H1 (cell line): ENCODE measurements around the gene CEP57. TPM values are rescaled to one million over a fixed set of nuclear protein-coding genes. Genes with fewer than 3 reads are reported as not detected.
A peak's percentile ranks its signal among the peaks of the same experiment; 100 is the strongest.

Source experiments
- CTCF ChIA-PET: fragments of 300-600 bp; sonication (Branson Sonifier 250); formaldehyde crosslinking; loops from one replicate; lab custom pipeline; 2021; ENCODE audit not compliant: partially characterized antibody; lab: Charles Lee
- POLR2A ChIA-PET: fragments of 300-600 bp; sonication (Branson Sonifier 250); formaldehyde crosslinking; loops from one replicate; lab custom pipeline; 2021; ENCODE audit warnings: inconsistent platforms; ENCODE audit not compliant: partially characterized antibody; lab: Charles Lee
- DNase-seq, 2 experiments: peaks; one replicate each; pipeline versions ENCODE4 v3.0.0 to v3.0.0-alpha.2; 2010 to 2022; ENCODE audit warnings: low spot score in 2 of 2, low read depth in 1 of 2, mixed read lengths in 1 of 2
- FAIRE-seq: peaks from 2 replicates; lab custom pipeline; 2011; peaks lifted over from hg19 to GRCh38; lab: Jason Lieb, UNC
- H2AFZ ChIP-seq: 2 replicates; pipeline ENCODE4 v1.8.1; 2012; ENCODE audit warnings: low read length, inconsistent platforms
- H2AK5ac ChIP-seq: 2 replicates; pipeline ENCODE4 v1.6.1; 2013; ENCODE audit warnings: low read depth, low read length
- H2BK120ac ChIP-seq: replicated peaks from 2 replicates; pipeline ENCODE3; 2013; ENCODE audit warnings: low read depth, low read length, inconsistent platforms
- H2BK12ac ChIP-seq: 2 replicates; pipeline ENCODE4 v1.6.1; 2013; ENCODE audit warnings: low read depth, low read length
- H2BK15ac ChIP-seq: 2 replicates; pipeline ENCODE4 v1.6.1; 2013; ENCODE audit warnings: low read length
- H2BK20ac ChIP-seq: 2 replicates; pipeline ENCODE4 v1.6.1; 2013; ENCODE audit warnings: low read length
- H2BK5ac ChIP-seq: 2 replicates; pipeline ENCODE4 v1.6.1; 2013; ENCODE audit warnings: low read depth, low read length
- H3K14ac ChIP-seq: 2 replicates; pipeline ENCODE4 v1.6.1; 2013; ENCODE audit warnings: inconsistent platforms; ENCODE audit not compliant: insufficient read length
- H3K18ac ChIP-seq: 2 replicates; pipeline ENCODE4 v1.6.1; 2013; ENCODE audit warnings: low read length; ENCODE audit errors: extremely low read depth
- H3K23ac ChIP-seq: 2 replicates; pipeline ENCODE4 v1.6.1; 2013; ENCODE audit warnings: inconsistent platforms; ENCODE audit not compliant: insufficient read length
- H3K23me2 ChIP-seq: 2 replicates; pipeline ENCODE4 v1.6.1; 2013; ENCODE audit warnings: low read depth, low read length
- H3K27ac ChIP-seq: 2 replicates; pipeline ENCODE4 v1.6.1; 2011; ENCODE audit warnings: low read depth, low read length, inconsistent platforms
- H3K27me3 ChIP-seq, 4 experiments: replicated peaks in 1 of 4; 1 replicate in 1 of 4; 2 replicates in 3 of 4; pipeline versions ENCODE4 v1.6.1 to v1.8.1; 2011 to 2013; ENCODE audit warnings: low read length in 3 of 4, mild to moderate bottlenecking in 3 of 4, inconsistent platforms in 2 of 4, mixed read lengths in 2 of 4, moderate library complexity in 1 of 4; ENCODE audit not compliant: control insufficient read depth in 3 of 4, insufficient read depth in 3 of 4; ENCODE audit errors: extremely low read depth in 1 of 4
- H3K36me3 ChIP-seq, 4 experiments: 2 replicates each; pipeline versions ENCODE4 v1.6.1 to v1.8.1; 2011 to 2013; ENCODE audit warnings: mild to moderate bottlenecking in 4 of 4, low read length in 3 of 4, moderate library complexity in 2 of 4, control low read depth in 1 of 4, inconsistent platforms in 1 of 4; ENCODE audit not compliant: insufficient read depth in 4 of 4, control insufficient read depth in 2 of 4
- H3K4ac ChIP-seq: replicated peaks from 2 replicates; pipeline ENCODE3; 2013; ENCODE audit warnings: low read length, low read depth, mixed read lengths, inconsistent platforms; ENCODE audit not compliant: insufficient read length
- H3K4me1 ChIP-seq, 4 experiments: replicated peaks in 1 of 4; 1 replicate in 1 of 4; 2 replicates in 3 of 4; pipeline versions ENCODE4 v1.6.1 to v1.8.1; 2011 to 2013; ENCODE audit warnings: low read length in 3 of 4, inconsistent platforms in 2 of 4, mixed read lengths in 1 of 4; ENCODE audit not compliant: insufficient read depth in 4 of 4, control insufficient read depth in 3 of 4
- H3K4me2 ChIP-seq, 2 experiments: 2 replicates each; pipeline versions ENCODE4 v1.6.1 to v1.8.1; 2011 to 2013; ENCODE audit warnings: low read depth in 2 of 2, low read length in 2 of 2, control low read depth in 1 of 2, inconsistent platforms in 1 of 2, mild to moderate bottlenecking in 1 of 2; ENCODE audit not compliant: insufficient read depth in 1 of 2
- H3K4me3 ChIP-seq, 4 experiments: fragments of 200-600, 300-600 bp in 1 of 4; sonication (generic), shearing (Covaris generic), sonication (Bioruptor Twin) in 1 of 4; 2 replicates each; pipeline versions ENCODE4 v1.5.1 to v1.8.1; 2011 to 2016; ENCODE audit warnings: low read length in 4 of 4, low read depth in 3 of 4, control low read depth in 2 of 4, inconsistent platforms in 2 of 4, mild to moderate bottlenecking in 2 of 4, mixed read lengths in 1 of 4, moderate library complexity in 1 of 4; ENCODE audit not compliant: insufficient read depth in 2 of 4; ENCODE audit errors: extremely low read depth in 1 of 4
- H3K56ac ChIP-seq: replicated peaks from 2 replicates; pipeline ENCODE3; 2013; ENCODE audit warnings: low read depth, mild to moderate bottlenecking, mixed read lengths, low read length, inconsistent platforms; ENCODE audit not compliant: insufficient read length
- H3K79me1 ChIP-seq: 2 replicates; pipeline ENCODE4 v1.6.1; 2013; ENCODE audit warnings: low read depth, low read length, control low read depth
- H3K79me2 ChIP-seq, 2 experiments: 2 replicates each; pipeline versions ENCODE4 v1.6.1 to v1.8.1; 2012 to 2013; ENCODE audit warnings: low read length in 2 of 2, mild to moderate bottlenecking in 2 of 2, inconsistent platforms in 1 of 2; ENCODE audit not compliant: insufficient read depth in 2 of 2, control insufficient read depth in 1 of 2
- H3K9ac ChIP-seq, 4 experiments: replicated peaks in 1 of 4; 1 replicate in 1 of 4; 2 replicates in 3 of 4; pipeline versions ENCODE4 v1.6.1 to v1.8.1; 2011 to 2013; ENCODE audit warnings: low read depth in 3 of 4, low read length in 3 of 4, control low read depth in 2 of 4, mild to moderate bottlenecking in 2 of 4, moderate library complexity in 2 of 4, inconsistent platforms in 1 of 4; ENCODE audit errors: extremely low read depth in 1 of 4
- H3K9me3 ChIP-seq, 2 experiments: 2 replicates each; pipeline versions ENCODE4 v1.6.1 to v1.8.1; 2012 to 2013; ENCODE audit warnings: mild to moderate bottlenecking in 2 of 2, moderate library complexity in 2 of 2, control low read depth in 1 of 2, inconsistent platforms in 1 of 2, low read depth in 1 of 2, low read length in 1 of 2, mixed read lengths in 1 of 2; ENCODE audit not compliant: insufficient read depth in 2 of 2
- H4K20me1 ChIP-seq, 2 experiments: replicated peaks in 1 of 2; 2 replicates each; pipeline versions ENCODE3 to v1.8.1; 2011 to 2013; ENCODE audit warnings: inconsistent platforms in 2 of 2, low read length in 2 of 2, mild to moderate bottlenecking in 1 of 2; ENCODE audit not compliant: insufficient read depth in 2 of 2, control insufficient read depth in 1 of 2
- H4K5ac ChIP-seq: 2 replicates; pipeline ENCODE4 v1.6.1; 2013; ENCODE audit warnings: low read length, low read depth, mixed read lengths, inconsistent platforms; ENCODE audit not compliant: insufficient read length
- H4K8ac ChIP-seq: 2 replicates; pipeline ENCODE4 v1.8.0; 2013; ENCODE audit warnings: mild to moderate bottlenecking, moderate library complexity, low read length, inconsistent platforms; ENCODE audit not compliant: insufficient read depth; ENCODE audit errors: extremely low read depth
- H4K91ac ChIP-seq: replicated peaks from 2 replicates; pipeline ENCODE3; 2013; ENCODE audit warnings: low read length, mixed read lengths, inconsistent platforms; ENCODE audit not compliant: insufficient read length
- CHD2 ChIP-seq: IDR thresholded peaks from 2 replicates; pipeline ENCODE4 v1.6.1; 2012; ENCODE audit warnings: low read length, improper control_type of control experiment
- KDM4A ChIP-seq: IDR thresholded peaks from one replicate; pipeline ENCODE4 v1.7.1; 2012; ENCODE audit warnings: low read depth, mild to moderate bottlenecking, moderate library complexity, low read length, inconsistent platforms; ENCODE audit not compliant: severe bottlenecking
- POLR2AphosphoS5 ChIP-seq: IDR thresholded peaks from 2 replicates; pipeline ENCODE4 v1.6.1; 2011; ENCODE audit warnings: low read depth, low read length
- RBBP5 ChIP-seq: IDR thresholded peaks from 2 replicates; pipeline ENCODE4 v1.7.1; 2012; ENCODE audit warnings: low read depth, mild to moderate bottlenecking, inconsistent platforms, low read length, moderate library complexity, borderline replicate concordance
- TEAD4 ChIP-seq: IDR thresholded peaks from 2 replicates; pipeline ENCODE4 v1.6.1; 2012; ENCODE audit warnings: low read depth, low read length, inconsistent platforms, mixed read lengths
- WGBS, 2 experiments: shearing (Covaris generic) in 1 of 2; methylation state at CpG; one replicate each; pipeline versions ENCODE4 v1.1.6 to v1.1.7; 2013 to 2015; ENCODE audit warnings: low lambda C conversion rate in 2 of 2, mixed read lengths in 2 of 2, inconsistent platforms in 1 of 2, low coverage in 1 of 2, missing lambda C conversion rate in 1 of 2; ENCODE audit not compliant: insufficient replicate concordance in 2 of 2, insufficient coverage in 1 of 2, insufficient read length in 1 of 2; ENCODE audit errors: extremely low coverage in 1 of 2, missing lambda C conversion rate in 1 of 2; 5-methylcytosine and 5-hydroxymethylcytosine counted together
- polyA plus RNA-seq, 7 experiments: library from polyadenylated mRNA; depleted of rRNA in 3 of 7; stranded (reverse) in 5 of 7; unstranded in 2 of 7; fragments of >200 nt in 5 of 7; fragments of 200-250 nt in 2 of 7; gene quantifications; 1 replicate in 5 of 7; 2 replicates in 1 of 7; 4 replicates in 1 of 7; pipeline versions ENCODE4 v1.2.1 to v1.2.3, GENCODE V29; 2011 to 2013; ENCODE audit warnings: missing spikeins in 2 of 7, mixed read lengths in 2 of 7
- total RNA-seq: library from RNA; stranded (reverse); fragmentation: NEBNext Ultra II Directional; extraction: Animal tissue kit (Norgen Biotek cat#: 25700); gene quantifications from 2 replicates; pipeline ENCODE4 v1.2.1, GENCODE V29; 2021
- TF ChIP-seq, protein P1 (sequence below): IDR thresholded peaks from 2 replicates; pipeline ENCODE4 v1.6.1; 2012; ENCODE audit warnings: inconsistent platforms

CEP57 gene
- total and polyA plus RNA-seq, 2 of the 8 experiments (the other 6 are each of a cell fraction or from before 2014, with no cell fraction given) = 26.3 to 72.7 TPM

DNA sequence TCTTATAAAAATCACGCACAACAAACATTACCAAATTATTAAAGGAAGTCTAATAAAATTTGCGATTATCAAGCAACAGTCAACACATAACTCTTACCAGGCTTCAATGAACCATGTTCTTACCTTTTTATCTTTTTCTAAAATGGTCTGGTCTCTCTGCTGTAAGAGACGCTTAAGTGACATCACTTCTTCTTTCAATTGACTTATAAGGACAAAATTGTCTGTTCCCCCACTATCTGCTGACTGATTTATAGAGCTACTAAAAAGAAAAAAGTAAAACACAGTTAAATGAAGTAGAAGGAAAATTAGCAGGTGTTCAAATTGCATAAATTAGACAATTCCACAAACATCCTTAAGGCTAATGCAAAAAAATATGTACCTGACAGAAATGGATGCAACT, 11.6 kb upstream of the CEP57 start:
- Histone ChIP-seq H4K5ac (no peak overlapping the region), H4K20me1 (peaks cover 2 to 3% of the 10 kb centered on the region in 2 experiments), H2BK120ac (no peak overlapping the region), H2BK20ac (no peak overlapping the region), H4K8ac (peak overlapping the region; percentile 51; the same call in 1 of the 2 replicates), H3K18ac (no peak overlapping the region)
- CTCF ChIA-PET = no interaction called here
- TF ChIP-seq RBBP5 (no peak), POLR2AphosphoS5 (no peak), TEAD4 (no peak), CHD2 (no peak), KDM4A (no peak)
- TF ChIP-seq, protein P1, sequence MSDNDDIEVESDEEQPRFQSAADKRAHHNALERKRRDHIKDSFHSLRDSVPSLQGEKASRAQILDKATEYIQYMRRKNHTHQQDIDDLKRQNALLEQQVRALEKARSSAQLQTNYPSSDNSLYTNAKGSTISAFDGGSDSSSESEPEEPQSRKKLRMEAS = no peak
- TF ChIP-seq, all 59 proteins: peak for 0
- Histone ChIP-seq H3K9me3 (no peaks in the 10 kb centered on the region), H3K4me3 (no peak overlapping the region), H4K91ac (no peak overlapping the region), H3K14ac (no peak overlapping the region), H3K56ac (no peak overlapping the region), H3K23me2 (no peaks in the 10 kb centered on the region; the same call in 1 of the 2 replicates), H3K79me1 (no peaks in the 10 kb centered on the region), H3K36me3 (peaks cover 7 to 93% (median 43%) of the 10 kb centered on the region in 4 experiments; a peak in 7 of 8 replicates), H3K23ac (no peak overlapping the region), H2BK5ac (no peak overlapping the region), H2AK5ac (no peak overlapping the region), H2BK15ac (no peak overlapping the region), H3K4ac (no peak overlapping the region), H3K4me1 (no peaks in the 10 kb centered on the region), H2AFZ (no peak overlapping the region), H3K4me2 (no peak overlapping the region), H2BK12ac (no peak overlapping the region), H3K27ac (no peak overlapping the region), H3K27me3 (no peaks in the 10 kb centered on the region), H3K79me2 (no peaks in the 10 kb centered on the region), H3K9ac (no peak overlapping the region)
- WGBS, 2 experiments = 89% methylated on average over 3 of the region's 3 CpGs; no CpG with 5 or more reads in 1 of the 2 experiments
- DNase-seq (no peak), FAIRE-seq (no peak)
- POLR2A ChIA-PET = no interaction called here
